ENCODE data around the gene LMF2. TPM values are rescaled to one million over a fixed set of nuclear protein-coding genes. Genes with fewer than 3 reads are reported as not detected.

LMF2 gene
- polyA plus RNA-seq, 3 donors, result 15.0 to 145 (median 16.6) TPM

- Histone ChIP-seq H3K9ac (ENCODE audit: insufficient read depth, low read length, poor library complexity, severe bottlenecking) (peak overlapping the region; percentile 84), H3K4me3 (replicated peaks in 1 of 3; ENCODE audit: low read depth in 2 of 3, low read length in 3 of 3) (peak overlapping the region; percentile 92 to 98 (median 96)), H3K9me3 (replicated peaks in 1 of 2; ENCODE audit: control insufficient read depth in 1 of 2, insufficient read depth in 1 of 2, low read length in 2 of 2) (no peaks in the 10 kb centered on the region), H3K36me3 (replicated peaks in 1 of 2; ENCODE audit: control insufficient read depth in 1 of 2, insufficient read depth in 2 of 2, low read length in 2 of 2) (peaks cover 30 to 36% of the 10 kb centered on the region in 2 donors), H3K4me1 (ENCODE audit: control insufficient read depth in 1 of 2, insufficient read depth in 2 of 2, low read length in 2 of 2) (peaks cover 19 to 26% of the 10 kb centered on the region in 2 donors), H3K27me3 (ENCODE audit: control insufficient read depth in 2 of 2, insufficient read depth in 2 of 2, low read length in 2 of 2) (no peaks in the 10 kb centered on the region), H2AFZ (ENCODE audit: insufficient read depth, low read depth, low read length, poor library complexity, severe bottlenecking) (peak overlapping the region; percentile 82), H3K27ac (ENCODE audit: low read depth in 1 of 2, low read length in 2 of 2) (peak overlapping the region; percentile 69 to 87), H3K4me2 (replicated peaks; ENCODE audit: extremely low read depth, low read length, poor library complexity, severe bottlenecking) (peak overlapping the region; percentile 98), H4K20me1 (ENCODE audit: insufficient read depth, low read length) (no peaks in the 10 kb centered on the region), H3K79me2 (ENCODE audit: insufficient read depth, low read length) (peaks cover 60% of the 10 kb centered on the region)
- peak in 1 of 3 donors; percentile 32 for DNase-seq
- peak overlapping the region; percentile 95 to 96 for H3K4me3 Mint-ChIP-seq
- H3K27me3 Mint-ChIP-seq (ENCODE audit: low read depth in 3 of 3), result peaks cover 0 to 5% (median 0%) of the 10 kb centered on the region in 3 donors
- intact Hi-C loops (cut with micrococcal nuclease), result loop anchor here (2.0 to 5.0 kb wide), 4 partner anchors 55 to 122 kb away; partner anchors contain the start of genes ARSA (in 2 of the 2), CHKB (in 1 of the 2) and SYCE3 (in 1 of the 2)
- peaks cover 20% of the 10 kb centered on the region for H3K4me1 Mint-ChIP-seq
- WGBS (ENCODE audit: insufficient coverage), result 58% methylated on average over 18 of the region's 21 CpGs
- no peaks in the 10 kb centered on the region for H3K9me3 Mint-ChIP-seq
- H3K36me3 Mint-ChIP-seq, result peaks cover 15 to 29% of the 10 kb centered on the region in 2 donors
- peak overlapping the region; percentile 83 to 95 (median 90) for H3K27ac Mint-ChIP-seq
- TF ChIP-seq, protein P1, sequence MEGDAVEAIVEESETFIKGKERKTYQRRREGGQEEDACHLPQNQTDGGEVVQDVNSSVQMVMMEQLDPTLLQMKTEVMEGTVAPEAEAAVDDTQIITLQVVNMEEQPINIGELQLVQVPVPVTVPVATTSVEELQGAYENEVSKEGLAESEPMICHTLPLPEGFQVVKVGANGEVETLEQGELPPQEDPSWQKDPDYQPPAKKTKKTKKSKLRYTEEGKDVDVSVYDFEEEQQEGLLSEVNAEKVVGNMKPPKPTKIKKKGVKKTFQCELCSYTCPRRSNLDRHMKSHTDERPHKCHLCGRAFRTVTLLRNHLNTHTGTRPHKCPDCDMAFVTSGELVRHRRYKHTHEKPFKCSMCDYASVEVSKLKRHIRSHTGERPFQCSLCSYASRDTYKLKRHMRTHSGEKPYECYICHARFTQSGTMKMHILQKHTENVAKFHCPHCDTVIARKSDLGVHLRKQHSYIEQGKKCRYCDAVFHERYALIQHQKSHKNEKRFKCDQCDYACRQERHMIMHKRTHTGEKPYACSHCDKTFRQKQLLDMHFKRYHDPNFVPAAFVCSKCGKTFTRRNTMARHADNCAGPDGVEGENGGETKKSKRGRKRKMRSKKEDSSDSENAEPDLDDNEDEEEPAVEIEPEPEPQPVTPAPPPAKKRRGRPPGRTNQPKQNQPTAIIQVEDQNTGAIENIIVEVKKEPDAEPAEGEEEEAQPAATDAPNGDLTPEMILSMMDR (IDR thresholded peaks at IDR 0.05), result no peak
These were observed 686 bp downstream of the LMF2 start for GRCh38 chr22:50506611-50507420.

GRCh38 chr22:50505776-50506610 lies 1.5 kb downstream of the LMF2 start:
- Mint-ChIP-seq H3K4me1 (peaks cover 20% of the 10 kb centered on the region), H3K36me3 (peaks cover 15 to 26% of the 10 kb centered on the region in 2 donors), H3K27me3 (ENCODE audit: low read depth in 3 of 3) (peaks cover 0 to 3% (median 1%) of the 10 kb centered on the region in 3 donors), H3K27ac (peak overlapping the region in 1 of 7 donors; percentile 61), H3K4me3 (no peak overlapping the region), H3K9me3 (no peaks in the 10 kb centered on the region)
- H3K36me3 ChIP-seq (replicated peaks in 1 of 2; ENCODE audit: control insufficient read depth in 1 of 2, insufficient read depth in 2 of 2, low read length in 2 of 2), result peaks cover 30 to 36% of the 10 kb centered on the region in 2 donors
- 99% methylated on average over 35 of the region's 41 CpGs for WGBS (ENCODE audit: insufficient coverage)
- H3K4me1 ChIP-seq (ENCODE audit: control insufficient read depth in 1 of 2, insufficient read depth in 2 of 2, low read length in 2 of 2), result peaks cover 19 to 26% of the 10 kb centered on the region in 2 donors
- TF ChIP-seq, protein P1 (IDR thresholded peaks at IDR 0.05), result no peak
- H3K4me3 ChIP-seq (replicated peaks in 1 of 3; ENCODE audit: low read depth in 2 of 3, low read length in 3 of 3), result peak overlapping the region in 1 of 3 experiments; percentile 96
- H3K27ac ChIP-seq (ENCODE audit: low read depth in 1 of 2, low read length in 2 of 2), result no peak overlapping the region
- H3K9me3 ChIP-seq (replicated peaks in 1 of 2; ENCODE audit: control insufficient read depth in 1 of 2, insufficient read depth in 1 of 2, low read length in 2 of 2), result no peaks in the 10 kb centered on the region
- H2AFZ ChIP-seq (ENCODE audit: insufficient read depth, low read depth, low read length, poor library complexity, severe bottlenecking), result no peak overlapping the region
- H3K27me3 ChIP-seq (ENCODE audit: control insufficient read depth in 2 of 2, insufficient read depth in 2 of 2, low read length in 2 of 2), result no peaks in the 10 kb centered on the region
- peak in 1 of 3 donors; percentile 16 for DNase-seq
- peak overlapping the region; percentile 98 for H3K4me2 ChIP-seq (replicated peaks; ENCODE audit: extremely low read depth, low read length, poor library complexity, severe bottlenecking)
- H3K79me2 ChIP-seq (ENCODE audit: insufficient read depth, low read length), result peaks cover 55% of the 10 kb centered on the region
- peak overlapping the region; percentile 84 for H3K9ac ChIP-seq (ENCODE audit: insufficient read depth, low read length, poor library complexity, severe bottlenecking)
- no peaks in the 10 kb centered on the region for H4K20me1 ChIP-seq (ENCODE audit: insufficient read depth, low read length)
- intact Hi-C loops (cut with micrococcal nuclease), result loop anchor here (2.0 to 5.0 kb wide), 4 partner anchors 56 to 123 kb away; partner anchors contain the start of genes ARSA (in 2 of the 2), CHKB (in 1 of the 2) and SYCE3 (in 1 of the 2)
